ENCODE data around the gene PARM1.

Gene PARM1

GRCh38 chr4:75036046-75036830 lies 103.3 kb downstream of the PARM1 start:
- peak; percentile 64 for DNase-seq

GRCh38 chr4:75037252-75037651 lies 104.3 kb downstream of the PARM1 start:
- DNase-seq = no peak

DNA sequence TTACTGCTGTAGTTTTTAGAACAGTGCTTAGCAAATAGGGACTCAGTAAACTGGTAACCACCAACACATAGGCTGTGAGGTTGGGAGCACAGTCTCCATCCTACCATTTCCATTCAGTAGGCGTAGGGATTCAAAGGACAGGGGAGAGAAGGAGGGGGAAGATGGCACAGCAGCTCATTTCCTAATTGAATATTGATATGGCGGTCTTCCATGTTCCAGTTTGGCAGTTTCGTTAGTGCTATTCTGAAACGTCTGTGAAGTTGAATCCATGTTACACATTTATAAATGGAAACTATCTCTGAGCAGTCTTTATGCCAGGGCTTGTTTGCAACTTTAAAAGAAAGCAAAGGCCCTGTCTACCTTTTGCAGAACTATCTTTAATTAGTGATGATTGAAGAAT lies 105.5 kb downstream of the PARM1 start:
- no peak for DNase-seq

DNA sequence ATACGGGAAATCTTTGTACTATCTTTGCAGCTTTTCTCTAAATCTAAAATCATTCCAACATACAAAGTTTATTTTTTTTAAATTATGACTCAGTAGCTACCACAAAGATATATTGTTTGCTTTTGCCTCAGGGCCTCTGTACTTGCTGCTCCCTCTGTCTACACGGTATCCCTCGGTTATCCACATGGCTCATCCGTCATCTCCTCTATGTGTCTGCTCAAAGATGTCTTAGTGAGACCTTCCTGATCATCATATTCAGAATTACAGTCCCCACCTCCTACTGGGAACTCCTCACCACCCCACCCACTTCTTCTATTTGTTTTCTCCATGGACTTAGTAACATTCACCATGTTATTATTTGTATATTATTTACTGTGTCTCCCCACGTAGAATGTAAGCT lies 107.8 kb downstream of the PARM1 start:
- no peak for DNase-seq

DNA sequence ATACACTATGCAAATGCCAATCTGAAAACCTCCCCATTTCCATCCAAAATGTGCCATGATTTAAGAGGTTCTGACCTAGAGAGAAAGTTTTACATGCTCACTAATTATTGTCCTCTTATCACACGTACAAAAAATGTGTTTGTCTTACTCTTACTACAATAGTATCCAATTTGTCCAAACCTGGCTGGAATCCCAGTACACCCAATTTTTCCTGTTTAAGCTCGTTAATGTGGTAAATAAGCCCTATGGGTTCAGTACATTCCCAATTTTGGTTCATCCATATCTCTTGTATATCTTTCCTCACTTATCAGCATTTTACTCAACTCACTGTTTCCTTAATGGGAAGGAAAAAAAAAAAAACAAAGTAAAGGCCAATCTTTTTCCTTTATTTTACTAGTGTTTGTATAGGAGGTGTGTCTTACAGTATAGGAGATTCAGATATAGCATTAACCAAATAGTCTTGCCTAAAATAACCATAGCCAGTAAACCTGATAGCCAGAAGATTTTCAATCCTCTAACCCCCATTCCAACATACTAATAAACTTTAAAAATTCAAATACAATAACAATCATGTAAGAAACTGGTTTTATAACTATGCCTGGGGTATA lies 109.8 kb downstream of the PARM1 start:
- no peak for DNase-seq

DNA sequence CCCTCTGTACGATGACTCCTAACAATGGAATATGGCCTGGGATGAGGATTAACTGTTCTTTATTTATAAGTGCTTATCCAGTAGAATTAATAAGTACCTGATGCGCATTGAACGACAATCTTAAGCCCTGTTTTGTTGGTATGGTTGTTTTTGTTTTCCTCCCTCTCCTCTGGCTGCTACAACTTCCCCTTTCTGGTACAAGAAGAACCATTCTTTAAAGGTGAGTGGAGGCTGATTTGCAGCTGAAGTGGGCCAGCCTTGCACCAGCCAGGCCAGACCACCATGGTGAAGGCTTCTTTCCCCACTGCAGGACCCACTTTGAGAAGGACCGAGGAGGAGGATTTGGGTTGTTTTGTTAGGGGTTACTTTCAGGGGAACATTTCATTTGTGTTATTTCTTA lies 113.3 kb downstream of the PARM1 start:
- no peak for DNase-seq

GRCh38 chr4:75046641-75047040 lies 113.7 kb downstream of the PARM1 start:
- no peak for DNase-seq

DNA sequence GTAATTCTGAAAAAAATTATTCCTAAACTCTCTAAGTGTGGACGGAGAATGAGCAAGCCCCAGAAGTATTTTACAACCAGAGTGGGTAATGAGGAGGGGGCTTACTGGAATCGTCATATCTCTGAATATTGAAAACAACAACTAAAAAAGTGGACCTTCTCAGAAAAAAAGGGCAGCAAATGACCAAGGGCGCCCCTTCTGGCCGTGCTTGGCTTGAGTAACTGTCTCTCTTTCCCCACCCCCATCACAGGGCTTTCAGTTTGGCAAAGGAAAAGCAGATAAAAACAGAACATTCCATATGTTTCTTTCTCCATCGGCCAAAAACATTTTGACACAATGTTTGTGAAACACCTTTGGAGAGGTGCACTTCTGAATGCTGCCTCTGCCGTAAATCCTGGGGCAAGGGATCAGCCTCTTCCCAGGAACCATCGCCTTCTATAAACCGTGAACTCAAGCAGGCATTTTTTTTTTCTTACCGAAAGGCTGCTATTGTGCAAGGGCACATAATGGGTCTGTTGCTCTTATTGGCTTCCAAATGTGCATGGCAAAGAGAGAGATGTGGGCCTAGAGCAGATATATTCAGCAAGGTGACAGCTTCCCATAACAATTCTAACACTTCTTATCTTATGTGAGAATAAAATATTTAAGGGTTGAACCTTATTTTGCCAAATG lies 115.4 kb downstream of the PARM1 start:
- no peak for DNase-seq

GRCh38 chr4:75051431-75051830 lies 118.5 kb downstream of the PARM1 start:
- DNase-seq = no peak

GRCh38 chr4:75053352-75053751 lies 120.4 kb downstream of the PARM1 start:
- DNase-seq = no peak

GRCh38 chr4:75054078-75054477 lies 121.2 kb downstream of the PARM1 start:
- DNase-seq = no peak

GRCh38 chr4:75056277-75056676 lies 123.4 kb downstream of the PARM1 start:
- DNase-seq = no peak

DNA sequence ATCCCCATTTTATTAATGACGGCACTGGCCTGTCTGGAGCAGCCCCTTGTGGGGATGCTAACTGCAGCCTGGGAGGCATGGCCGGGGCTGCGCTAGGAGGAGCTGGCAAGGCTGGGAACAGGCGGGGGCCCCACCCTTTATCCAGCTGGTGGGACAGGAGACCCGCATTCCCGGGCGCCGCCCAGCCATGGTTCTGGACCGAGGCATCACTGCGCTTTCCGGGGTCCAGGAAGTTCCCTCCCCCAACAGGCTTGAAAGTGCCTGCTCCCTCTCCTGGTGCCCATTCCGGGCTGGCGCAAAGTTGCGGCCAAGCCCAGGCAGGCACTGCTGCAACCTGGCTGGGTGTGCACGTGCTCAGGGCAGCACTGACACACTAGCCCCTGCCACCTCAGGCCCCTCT lies 124.5 kb downstream of the PARM1 start:
- DNase-seq = no peak

- DNase-seq = no peak
Measured at GRCh38 chr4:75058486-75058885, 125.6 kb downstream of the PARM1 start.

- DNase-seq = no peak
Measured at GRCh38 chr4:75063433-75063832, 130.5 kb downstream of the PARM1 start.

DNA sequence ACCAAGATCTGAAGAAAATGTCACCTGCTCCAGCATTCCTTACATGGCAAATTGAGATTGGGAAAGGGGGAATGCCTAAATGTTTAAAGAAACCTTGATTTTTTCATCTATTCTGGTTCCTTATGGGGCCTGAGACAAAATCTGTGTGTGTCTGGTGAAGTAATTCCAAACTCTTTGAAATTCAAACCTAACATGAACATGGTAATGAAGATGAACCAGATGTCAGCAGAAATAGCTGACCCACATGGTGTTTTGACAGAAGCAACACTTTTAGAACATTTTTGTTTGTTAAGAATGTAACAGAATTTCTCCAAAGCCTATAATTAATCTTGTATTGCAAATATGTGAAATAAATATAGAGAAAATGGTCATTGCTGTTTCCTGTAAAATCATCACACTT lies 133.0 kb downstream of the PARM1 start:
- no peak for DNase-seq

DNA sequence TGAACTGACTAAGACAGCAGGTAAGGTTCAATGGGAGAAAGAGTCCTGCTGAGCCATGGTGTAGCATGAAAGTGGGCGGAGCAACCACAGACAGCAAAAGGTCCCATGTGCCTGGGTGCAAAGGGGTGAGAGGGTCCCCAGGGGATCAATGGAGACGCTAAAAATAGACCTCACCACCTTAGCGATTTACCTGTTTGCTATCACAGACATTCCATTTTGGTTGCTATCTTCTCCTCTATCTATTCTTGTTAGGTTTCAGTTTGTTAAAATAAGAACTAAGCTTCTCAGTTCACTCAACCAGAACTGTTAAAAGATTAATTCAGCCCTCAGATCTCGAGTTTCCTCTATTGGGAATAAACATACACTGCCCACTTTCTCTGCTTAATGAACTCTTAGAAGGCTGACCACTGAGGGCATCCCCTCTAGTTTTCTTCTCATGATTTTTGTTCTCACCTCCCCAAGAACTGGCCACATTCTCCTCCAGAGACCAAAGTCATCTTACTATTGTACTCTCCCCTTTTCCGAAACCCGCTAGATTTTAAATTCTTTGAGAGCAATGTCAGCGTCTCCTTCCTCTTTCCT lies 136.7 kb downstream of the PARM1 start:
- no peak for DNase-seq

GRCh38 chr4:75071317-75071716 lies 138.4 kb downstream of the PARM1 start:
- no peak for DNase-seq

DNA sequence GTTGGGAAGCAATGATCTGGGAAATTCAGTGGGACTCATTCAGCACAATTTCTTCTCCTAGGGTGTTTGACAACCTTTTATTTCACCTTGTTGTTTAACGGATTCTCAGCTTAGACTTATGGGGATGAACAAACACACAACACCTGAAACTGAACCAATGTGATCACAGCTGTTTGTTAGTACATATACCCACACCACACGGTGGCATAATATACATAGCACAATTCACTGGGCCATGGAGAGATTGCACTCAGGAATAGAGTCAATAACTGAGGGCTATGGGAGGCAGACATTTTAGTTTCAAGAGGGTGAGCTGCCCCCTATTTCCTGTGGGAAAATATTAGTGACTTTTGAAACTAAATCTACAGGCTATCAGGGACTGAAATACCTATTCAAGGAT lies 148.0 kb downstream of the PARM1 start:
- DNase-seq = no peak

DNA sequence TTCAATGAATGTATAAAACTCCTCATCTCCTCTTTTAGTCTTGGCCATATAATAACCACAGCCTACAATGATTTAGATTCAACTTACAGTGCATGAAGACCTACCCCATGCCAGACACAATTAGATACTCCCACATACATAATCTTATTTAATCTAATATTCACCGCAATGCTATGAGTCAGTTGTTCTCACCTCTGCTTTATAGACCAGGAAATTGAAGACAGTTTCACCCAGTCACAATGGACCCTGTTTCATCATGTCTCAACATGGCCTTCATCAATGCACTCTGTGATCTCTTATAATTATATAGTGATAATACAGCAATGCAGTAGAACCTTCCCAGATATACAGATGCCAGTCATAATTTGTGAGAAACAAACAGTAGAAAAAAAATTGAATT lies 148.6 kb downstream of the PARM1 start:
- DNase-seq = no peak

DNA sequence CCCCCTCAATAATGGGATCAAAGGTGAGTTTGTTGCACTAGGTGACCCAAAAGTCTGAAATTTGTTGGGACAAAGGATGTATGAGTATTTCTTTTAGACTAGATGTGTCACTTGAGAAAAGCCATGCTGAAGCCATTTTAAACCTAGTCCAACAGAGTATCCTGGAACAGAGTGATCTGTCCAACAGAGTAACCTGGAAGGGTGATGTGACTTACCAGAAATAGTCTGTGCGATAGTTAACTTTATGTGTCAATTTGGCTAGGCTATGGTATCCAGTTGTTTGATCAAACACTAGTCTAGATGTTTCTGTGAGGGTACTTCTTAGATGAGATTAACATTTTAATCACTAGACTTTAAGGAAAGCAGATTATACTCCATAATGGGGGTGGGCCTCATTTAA lies 154.5 kb downstream of the PARM1 start:
- no peak for DNase-seq

DNA sequence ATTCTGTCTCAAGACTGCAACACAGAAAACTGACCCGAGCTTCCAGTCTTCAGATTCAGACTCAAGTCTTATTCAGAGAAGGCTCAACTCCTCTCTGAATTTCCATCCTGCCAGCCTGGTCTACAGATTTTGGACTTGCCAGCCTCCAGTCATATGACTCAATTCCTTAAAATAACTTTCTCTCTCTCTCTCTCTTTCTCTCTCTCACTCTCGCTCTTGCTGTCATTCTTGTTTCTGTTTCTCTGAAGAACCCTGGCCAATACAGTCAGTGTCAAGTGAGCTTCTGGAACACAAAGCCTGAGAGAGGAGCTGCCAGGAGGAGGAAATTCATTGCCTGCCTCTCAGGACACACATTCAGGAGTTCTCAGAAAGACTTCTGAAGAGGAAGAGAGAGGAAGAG lies 154.9 kb downstream of the PARM1 start:
- no peak for DNase-seq

DNA sequence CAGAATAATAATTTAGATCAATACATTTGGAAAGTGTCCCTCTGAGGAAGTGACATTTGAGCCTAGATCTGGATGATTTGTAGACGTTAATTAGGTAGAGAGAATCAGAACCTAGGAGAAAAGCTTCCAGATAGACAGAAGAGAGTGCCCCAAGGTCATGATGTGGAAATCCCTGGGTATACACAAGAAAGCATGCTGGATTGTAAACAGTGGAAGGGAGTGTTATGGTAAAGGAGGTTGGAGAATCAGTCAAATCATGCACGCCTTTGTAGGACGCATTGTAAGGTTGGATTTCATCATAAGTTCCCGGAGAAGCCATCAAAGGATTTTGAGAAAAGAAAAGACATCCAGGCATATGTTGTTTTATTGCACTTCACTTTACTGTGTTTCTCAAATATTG lies 156.3 kb downstream of the PARM1 start:
- no peak for DNase-seq

DNA sequence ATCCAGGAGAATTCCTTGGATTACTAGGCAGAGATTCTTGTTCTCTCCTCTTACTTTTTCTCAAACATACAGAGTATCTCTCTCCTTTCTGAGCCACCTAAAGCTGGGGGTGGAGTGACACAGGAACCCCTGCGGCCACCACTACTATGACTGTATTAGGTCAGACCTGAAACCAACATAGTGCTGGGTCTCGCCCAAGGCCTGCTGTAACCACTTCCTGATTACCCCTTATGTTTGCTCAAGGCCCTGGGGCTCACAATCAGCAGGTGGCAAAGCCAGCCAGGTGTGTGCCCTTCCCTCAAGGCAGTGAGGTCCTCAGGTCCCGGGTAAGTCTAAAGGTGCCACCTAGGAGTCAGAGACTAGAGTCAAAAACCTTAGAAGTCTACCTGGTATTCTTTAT lies 166.4 kb downstream of the PARM1 start:
- DNase-seq = no peak
